Measurements from ENCODE around the gene SHISA5.
A peak's percentile ranks its signal among the peaks of the same experiment; 100 is the strongest.

The SHISA5 gene

GRCh38 chr3:48426944-48427629 lies 76.9 kb downstream of the SHISA5 start:
- H3K4me1 ChIP-seq (ENCODE audit: control insufficient read depth, insufficient read depth, low read length): peaks cover 65% of the 10 kb centered on the region
- H3K4me3 ChIP-seq (ENCODE audit: low read length): peak overlapping the region; percentile 80
- peak overlapping the region; percentile 92 for H3K4me2 ChIP-seq (ENCODE audit: low read length)
- H3K9ac ChIP-seq (ENCODE audit: low read depth, low read length): no peak overlapping the region
- H3K27me3 ChIP-seq (ENCODE audit: control insufficient read depth, insufficient read depth, low read length): no peaks in the 10 kb centered on the region
- no peaks in the 10 kb centered on the region for H3K9me3 ChIP-seq (replicated peaks; ENCODE audit: low read length)
- H3K36me3 ChIP-seq (ENCODE audit: insufficient read depth, low read length): peaks cover 4% of the 10 kb centered on the region

- peaks cover 65% of the 10 kb centered on the region for H3K4me1 ChIP-seq (ENCODE audit: control insufficient read depth, insufficient read depth, low read length)
- H3K4me3 ChIP-seq (ENCODE audit: low read length): peak overlapping the region; percentile 17
- H3K9ac ChIP-seq (ENCODE audit: low read depth, low read length): no peak overlapping the region
- H3K9me3 ChIP-seq (replicated peaks; ENCODE audit: low read length): no peaks in the 10 kb centered on the region
- H3K36me3 ChIP-seq (ENCODE audit: insufficient read depth, low read length): no peaks in the 10 kb centered on the region
- H3K4me2 ChIP-seq (ENCODE audit: low read length): peak overlapping the region; percentile 92
- H3K27me3 ChIP-seq (ENCODE audit: control insufficient read depth, insufficient read depth, low read length): no peaks in the 10 kb centered on the region
Measured at GRCh38 chr3:48426401-48426909, 77.5 kb downstream of the SHISA5 start.

- H3K9me3 ChIP-seq (replicated peaks; ENCODE audit: low read length): no peaks in the 10 kb centered on the region
- H3K4me2 ChIP-seq (ENCODE audit: low read length): no peak overlapping the region
- no peaks in the 10 kb centered on the region for H3K36me3 ChIP-seq (ENCODE audit: insufficient read depth, low read length)
- no peak overlapping the region for H3K4me3 ChIP-seq (ENCODE audit: low read length)
- H3K27me3 ChIP-seq (ENCODE audit: control insufficient read depth, insufficient read depth, low read length): no peaks in the 10 kb centered on the region
- H3K4me1 ChIP-seq (ENCODE audit: control insufficient read depth, insufficient read depth, low read length): peaks cover 65% of the 10 kb centered on the region
- no peak overlapping the region for H3K9ac ChIP-seq (ENCODE audit: low read depth, low read length)
Measured at GRCh38 chr3:48425281-48425812, 78.6 kb downstream of the SHISA5 start.

- H3K4me1 ChIP-seq (ENCODE audit: control insufficient read depth, insufficient read depth, low read length): peaks cover 57% of the 10 kb centered on the region
- H3K9ac ChIP-seq (ENCODE audit: low read depth, low read length): no peak overlapping the region
- H3K9me3 ChIP-seq (replicated peaks; ENCODE audit: low read length): no peaks in the 10 kb centered on the region
- H3K27me3 ChIP-seq (ENCODE audit: control insufficient read depth, insufficient read depth, low read length): no peaks in the 10 kb centered on the region
- no peak overlapping the region for H3K4me3 ChIP-seq (ENCODE audit: low read length)
- no peaks in the 10 kb centered on the region for H3K36me3 ChIP-seq (ENCODE audit: insufficient read depth, low read length)
- H3K4me2 ChIP-seq (ENCODE audit: low read length): no peak overlapping the region
Measured at GRCh38 chr3:48423883-48424695, 79.9 kb downstream of the SHISA5 start.

GRCh38 chr3:48423241-48423882 lies 80.6 kb downstream of the SHISA5 start:
- Histone ChIP-seq H3K27me3 (ENCODE audit: control insufficient read depth, insufficient read depth, low read length) (no peaks in the 10 kb centered on the region), H3K4me2 (ENCODE audit: low read length) (no peak overlapping the region), H3K4me3 (ENCODE audit: low read length) (no peak overlapping the region), H3K4me1 (ENCODE audit: control insufficient read depth, insufficient read depth, low read length) (peaks cover 55% of the 10 kb centered on the region), H3K36me3 (ENCODE audit: insufficient read depth, low read length) (no peaks in the 10 kb centered on the region), H3K9ac (ENCODE audit: low read depth, low read length) (no peak overlapping the region), H3K9me3 (replicated peaks; ENCODE audit: low read length) (no peaks in the 10 kb centered on the region)

GRCh38 chr3:48422681-48423080 lies 81.3 kb downstream of the SHISA5 start:
- H3K4me3 ChIP-seq (ENCODE audit: low read length): no peak overlapping the region
- no peak overlapping the region for H3K4me2 ChIP-seq (ENCODE audit: low read length)
- H3K36me3 ChIP-seq (ENCODE audit: insufficient read depth, low read length): no peaks in the 10 kb centered on the region
- H3K9ac ChIP-seq (ENCODE audit: low read depth, low read length): no peak overlapping the region
- peaks cover 48% of the 10 kb centered on the region for H3K4me1 ChIP-seq (ENCODE audit: control insufficient read depth, insufficient read depth, low read length)
- H3K9me3 ChIP-seq (replicated peaks; ENCODE audit: low read length): no peaks in the 10 kb centered on the region
- H3K27me3 ChIP-seq (ENCODE audit: control insufficient read depth, insufficient read depth, low read length): no peaks in the 10 kb centered on the region

GRCh38 chr3:48422272-48422671 lies 81.7 kb downstream of the SHISA5 start:
- H3K27me3 ChIP-seq (ENCODE audit: control insufficient read depth, insufficient read depth, low read length): no peaks in the 10 kb centered on the region
- no peaks in the 10 kb centered on the region for H3K9me3 ChIP-seq (replicated peaks; ENCODE audit: low read length)
- no peak overlapping the region for H3K4me2 ChIP-seq (ENCODE audit: low read length)
- H3K36me3 ChIP-seq (ENCODE audit: insufficient read depth, low read length): no peaks in the 10 kb centered on the region
- H3K4me1 ChIP-seq (ENCODE audit: control insufficient read depth, insufficient read depth, low read length): peaks cover 44% of the 10 kb centered on the region
- H3K4me3 ChIP-seq (ENCODE audit: low read length): no peak overlapping the region
- no peak overlapping the region for H3K9ac ChIP-seq (ENCODE audit: low read depth, low read length)

- Histone ChIP-seq H3K36me3 (ENCODE audit: insufficient read depth, low read length) (no peaks in the 10 kb centered on the region), H3K27me3 (ENCODE audit: control insufficient read depth, insufficient read depth, low read length) (no peaks in the 10 kb centered on the region), H3K9ac (ENCODE audit: low read depth, low read length) (no peak overlapping the region), H3K4me1 (ENCODE audit: control insufficient read depth, insufficient read depth, low read length) (peaks cover 27% of the 10 kb centered on the region), H3K4me2 (ENCODE audit: low read length) (no peak overlapping the region), H3K9me3 (replicated peaks; ENCODE audit: low read length) (no peaks in the 10 kb centered on the region), H3K4me3 (ENCODE audit: low read length) (no peak overlapping the region)
Measured at GRCh38 chr3:48420561-48420960, 83.4 kb downstream of the SHISA5 start.

GRCh38 chr3:48419597-48419996 lies 84.4 kb downstream of the SHISA5 start:
- Histone ChIP-seq H3K9ac (ENCODE audit: low read depth, low read length) (no peak overlapping the region), H3K36me3 (ENCODE audit: insufficient read depth, low read length) (no peaks in the 10 kb centered on the region), H3K4me3 (ENCODE audit: low read length) (no peak overlapping the region), H3K9me3 (replicated peaks; ENCODE audit: low read length) (no peaks in the 10 kb centered on the region), H3K4me2 (ENCODE audit: low read length) (no peak overlapping the region), H3K27me3 (ENCODE audit: control insufficient read depth, insufficient read depth, low read length) (no peaks in the 10 kb centered on the region), H3K4me1 (ENCODE audit: control insufficient read depth, insufficient read depth, low read length) (peaks cover 22% of the 10 kb centered on the region)

GRCh38 chr3:48419149-48419548 lies 84.8 kb downstream of the SHISA5 start:
- H3K4me3 ChIP-seq (ENCODE audit: low read length): no peak overlapping the region
- no peak overlapping the region for H3K4me2 ChIP-seq (ENCODE audit: low read length)
- H3K4me1 ChIP-seq (ENCODE audit: control insufficient read depth, insufficient read depth, low read length): peaks cover 19% of the 10 kb centered on the region
- H3K27me3 ChIP-seq (ENCODE audit: control insufficient read depth, insufficient read depth, low read length): no peaks in the 10 kb centered on the region
- no peaks in the 10 kb centered on the region for H3K9me3 ChIP-seq (replicated peaks; ENCODE audit: low read length)
- no peaks in the 10 kb centered on the region for H3K36me3 ChIP-seq (ENCODE audit: insufficient read depth, low read length)
- no peak overlapping the region for H3K9ac ChIP-seq (ENCODE audit: low read depth, low read length)

GRCh38 chr3:48418651-48419050 lies 85.3 kb downstream of the SHISA5 start:
- Histone ChIP-seq H3K36me3 (ENCODE audit: insufficient read depth, low read length) (no peaks in the 10 kb centered on the region), H3K9ac (ENCODE audit: low read depth, low read length) (no peak overlapping the region), H3K4me2 (ENCODE audit: low read length) (no peak overlapping the region)

More at GRCh38 chr3:48418651-48419050, 85.3 kb downstream of the SHISA5 start:
- Histone ChIP-seq H3K9me3 (replicated peaks; ENCODE audit: low read length) (no peaks in the 10 kb centered on the region), H3K4me1 (ENCODE audit: control insufficient read depth, insufficient read depth, low read length) (peaks cover 14% of the 10 kb centered on the region), H3K4me3 (ENCODE audit: low read length) (no peak overlapping the region), H3K27me3 (ENCODE audit: control insufficient read depth, insufficient read depth, low read length) (no peaks in the 10 kb centered on the region)

All from skeletal muscle satellite cell (primary cell).